B cell (primary cell): Measurements from ENCODE around the gene AKAP8.

Source experiments
- CTCF ChIP-seq: fragments of 200-600 bp; IDR thresholded peaks from one replicate; pipeline ENCODE4 v1.8.0; 2022; ENCODE audit warnings: antibody characterized with exemption, mild to moderate bottlenecking
- EZH2 ChIP-seq: IDR thresholded peaks from 2 replicates; pipeline ENCODE4 v1.6.1; 2012; ENCODE audit warnings: borderline replicate concordance, low read depth, mild to moderate bottlenecking, moderate library complexity, low read length; ENCODE audit not compliant: insufficient read depth, poor library complexity, severe bottlenecking

GRCh38 chr19:15353908-15354307 is 25.7 kb downstream of the AKAP8 start:
- TF ChIP-seq EZH2: no peak
- TF ChIP-seq CTCF: no peak
